GM12801 (cell line): ENCODE measurements around the gene HNF1B.

ENCODE experiments used
- TF ChIP-seq, protein P1 (sequence below): IDR thresholded peaks from one replicate; pipeline ENCODE4 v1.5.1; 2011; ENCODE audit warnings: control low read depth; ENCODE audit not compliant: insufficient read length; ENCODE audit errors: extremely low read depth

The HNF1B gene

DNA sequence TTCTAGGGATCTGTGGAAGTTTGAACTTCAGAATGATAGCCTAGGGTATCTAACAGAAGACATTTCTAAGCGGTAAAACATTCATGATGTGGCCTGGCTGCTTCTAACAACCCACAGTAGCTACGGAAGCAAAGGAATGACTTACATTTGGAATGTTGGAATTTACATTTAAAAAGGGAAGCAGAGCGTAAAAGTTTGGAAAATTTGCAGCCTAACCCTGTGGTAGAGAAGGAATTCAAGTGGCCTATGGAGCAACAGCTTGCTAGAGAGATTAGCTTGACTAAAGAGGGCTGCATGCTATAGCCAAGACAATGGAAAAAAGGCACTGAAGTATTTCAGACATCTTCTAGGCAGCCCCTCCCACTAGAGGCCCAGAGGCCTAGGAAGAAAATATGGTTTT lies 50.1 kb downstream of the HNF1B start:
- TF ChIP-seq, protein P1, sequence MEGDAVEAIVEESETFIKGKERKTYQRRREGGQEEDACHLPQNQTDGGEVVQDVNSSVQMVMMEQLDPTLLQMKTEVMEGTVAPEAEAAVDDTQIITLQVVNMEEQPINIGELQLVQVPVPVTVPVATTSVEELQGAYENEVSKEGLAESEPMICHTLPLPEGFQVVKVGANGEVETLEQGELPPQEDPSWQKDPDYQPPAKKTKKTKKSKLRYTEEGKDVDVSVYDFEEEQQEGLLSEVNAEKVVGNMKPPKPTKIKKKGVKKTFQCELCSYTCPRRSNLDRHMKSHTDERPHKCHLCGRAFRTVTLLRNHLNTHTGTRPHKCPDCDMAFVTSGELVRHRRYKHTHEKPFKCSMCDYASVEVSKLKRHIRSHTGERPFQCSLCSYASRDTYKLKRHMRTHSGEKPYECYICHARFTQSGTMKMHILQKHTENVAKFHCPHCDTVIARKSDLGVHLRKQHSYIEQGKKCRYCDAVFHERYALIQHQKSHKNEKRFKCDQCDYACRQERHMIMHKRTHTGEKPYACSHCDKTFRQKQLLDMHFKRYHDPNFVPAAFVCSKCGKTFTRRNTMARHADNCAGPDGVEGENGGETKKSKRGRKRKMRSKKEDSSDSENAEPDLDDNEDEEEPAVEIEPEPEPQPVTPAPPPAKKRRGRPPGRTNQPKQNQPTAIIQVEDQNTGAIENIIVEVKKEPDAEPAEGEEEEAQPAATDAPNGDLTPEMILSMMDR, result no peak

DNA sequence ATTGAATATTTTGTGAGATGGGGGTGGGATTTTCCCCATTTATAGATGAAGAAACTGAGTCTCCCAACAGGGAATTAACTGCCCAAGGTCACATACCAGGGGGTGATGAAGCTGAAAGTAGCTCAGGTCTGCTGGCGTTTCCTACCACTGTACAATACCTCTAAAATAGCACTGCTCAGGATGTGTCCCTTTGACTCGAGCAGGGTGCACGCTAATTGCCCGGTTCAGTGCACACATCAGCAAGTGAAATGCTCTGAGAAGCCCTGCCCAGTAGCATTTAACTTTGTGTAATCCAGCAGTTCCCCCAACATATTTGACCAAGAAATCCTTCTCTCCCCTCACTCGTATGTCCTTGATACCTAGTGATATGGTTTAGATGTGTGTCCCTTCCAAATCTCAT lies 51.5 kb downstream of the HNF1B start:
- TF ChIP-seq, protein P1, result no peak

DNA sequence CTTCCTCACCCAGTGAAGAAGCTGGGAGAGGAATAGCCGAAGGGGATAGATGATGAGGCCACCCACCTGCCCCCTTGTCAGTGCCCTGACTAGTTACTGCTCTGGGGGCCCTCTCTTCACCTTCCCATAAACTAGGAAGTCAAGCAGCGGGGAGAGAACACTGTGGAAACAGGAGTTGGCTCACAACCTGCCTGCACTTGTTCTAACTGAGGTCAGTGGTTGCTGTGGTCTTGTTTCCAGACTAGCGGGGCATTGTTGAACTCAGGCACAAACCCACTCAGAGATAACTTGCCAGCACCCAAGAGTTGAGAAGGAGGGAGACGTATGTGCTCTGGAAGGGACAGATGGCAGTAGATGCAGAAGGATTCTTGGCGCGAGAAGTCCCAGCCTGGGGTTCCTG lies 53.1 kb downstream of the HNF1B start:
- TF ChIP-seq, protein P1, result no peak

DNA sequence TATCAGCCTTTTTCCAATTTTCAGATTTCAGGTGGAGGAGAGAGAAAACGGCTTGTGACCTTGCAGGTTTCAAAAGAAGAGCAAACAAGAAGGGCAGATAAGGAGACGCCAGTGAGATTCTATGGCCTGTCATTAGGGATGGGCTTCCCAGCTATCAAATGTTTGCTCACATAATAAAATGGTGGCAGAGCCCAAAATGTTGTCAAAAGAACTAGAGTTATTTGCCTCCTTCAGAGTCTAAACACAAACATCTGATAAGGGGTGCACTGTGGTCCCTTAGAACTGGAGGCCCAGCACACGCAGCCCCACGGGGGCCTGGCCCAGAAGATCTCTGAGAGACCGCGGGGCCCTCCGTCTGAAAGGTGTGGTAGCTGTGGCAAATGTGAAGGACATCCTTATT lies 55.5 kb downstream of the HNF1B start:
- TF ChIP-seq, protein P1, result no peak

DNA sequence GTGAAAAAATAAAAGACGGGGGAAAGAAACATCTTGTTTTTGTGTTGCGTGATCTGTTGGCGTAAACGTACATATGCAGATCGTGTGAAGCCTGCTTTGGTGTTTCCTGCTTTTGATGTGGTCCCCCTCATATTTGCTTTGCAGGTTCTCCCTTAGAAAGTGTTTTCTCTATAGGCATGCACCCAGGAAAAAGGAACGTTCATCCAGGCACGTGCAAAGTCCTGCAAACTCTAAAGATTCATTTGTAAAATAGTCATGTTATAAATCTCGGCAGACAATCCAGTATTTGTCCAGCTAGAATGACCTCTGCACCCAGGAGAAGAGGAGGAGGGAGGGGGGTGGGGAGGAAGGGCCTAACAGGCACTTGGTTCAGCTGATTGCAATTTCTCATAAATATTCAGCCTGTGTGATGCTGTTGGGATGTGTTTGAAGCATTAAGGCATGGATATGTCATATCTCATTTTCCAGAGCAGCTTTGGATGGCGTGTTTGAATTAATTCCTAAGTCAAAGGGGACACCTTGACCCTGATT lies 61.3 kb downstream of the HNF1B start:
- TF ChIP-seq, protein P1, result no peak

DNA sequence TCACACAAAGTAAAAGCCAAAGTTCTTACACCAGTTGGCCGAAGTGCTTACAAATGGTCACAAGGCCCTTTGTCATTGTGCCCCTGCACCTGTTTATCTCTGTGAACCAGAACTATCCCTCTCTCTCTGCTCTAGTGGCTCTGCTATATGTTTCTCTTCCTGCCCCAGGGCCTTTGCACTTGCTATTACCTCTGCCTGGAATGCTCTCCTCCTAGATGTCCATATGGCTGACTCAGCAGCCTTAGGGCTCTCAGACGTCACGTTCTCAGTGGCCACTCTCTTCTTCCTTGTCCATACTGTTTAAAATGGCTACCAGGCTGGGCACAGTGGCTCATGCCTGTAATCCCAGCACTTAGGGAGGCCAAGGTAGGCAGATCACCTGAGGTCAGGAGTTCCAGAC lies 62.9 kb downstream of the HNF1B start:
- TF ChIP-seq, protein P1, result no peak

DNA sequence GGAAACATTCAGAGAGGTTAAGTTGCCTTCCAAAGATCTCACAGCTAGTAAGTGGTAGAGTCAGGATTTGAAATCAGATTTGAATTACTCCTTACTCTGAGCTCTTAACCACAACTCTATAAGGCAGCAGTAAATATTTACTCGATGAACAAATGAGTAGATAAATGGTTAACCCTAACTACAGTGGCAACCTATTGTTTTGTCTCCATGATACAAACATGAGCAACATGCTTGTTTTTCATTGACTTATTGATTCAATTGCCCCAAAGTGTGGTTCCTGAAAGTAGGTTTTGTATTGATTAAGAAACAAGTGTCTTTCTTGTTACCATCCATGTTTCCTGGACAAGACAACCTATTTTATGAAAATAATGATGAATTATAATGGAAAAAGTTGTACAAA lies 66.8 kb downstream of the HNF1B start:
- TF ChIP-seq, protein P1, result no peak

DNA sequence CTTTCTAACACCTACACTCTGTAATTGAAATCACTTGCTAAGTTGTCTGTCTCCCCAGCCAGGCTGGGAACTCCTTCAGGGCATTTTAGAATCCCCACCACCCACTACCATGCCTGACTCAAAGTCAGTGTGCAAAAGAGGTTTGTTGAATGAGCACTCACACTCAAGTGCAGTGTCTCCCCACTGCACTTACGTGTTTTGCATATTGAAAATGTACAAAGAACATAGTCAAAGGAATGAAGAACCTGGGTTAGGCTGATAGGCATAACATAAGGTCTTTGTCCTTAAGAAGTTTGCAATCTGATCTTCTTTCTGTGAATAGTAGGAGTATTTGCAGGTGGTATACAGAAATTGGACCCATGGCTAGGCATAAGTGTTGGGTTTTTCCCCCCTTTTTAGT lies 67.8 kb downstream of the HNF1B start:
- TF ChIP-seq, protein P1, result no peak
